CD14-positive monocyte (primary cell): ENCODE measurements around the gene ZFYVE28. TPM values are rescaled to one million over a fixed set of nuclear protein-coding genes. Genes with fewer than 3 reads are reported as not detected.

Experiments
- DNase-seq, 3 donors: peaks; one replicate each; pipeline ENCODE4 v3.0.0-alpha.2; 2011 to 2022
- H2AFZ ChIP-seq: 2 replicates; pipeline ENCODE4 v1.6.0; 2012; ENCODE audit warnings: mild to moderate bottlenecking, low read depth, low read length, inconsistent platforms; ENCODE audit not compliant: insufficient read depth, poor library complexity, severe bottlenecking
- H3K27ac ChIP-seq, 2 donors: 1 replicate in 1 of 2; 2 replicates in 1 of 2; pipeline ENCODE4 v1.5.1; 2012 to 2013; ENCODE audit warnings: low read length in 2 of 2, control low read depth in 1 of 2, inconsistent platforms in 1 of 2, low read depth in 1 of 2, mild to moderate bottlenecking in 1 of 2
- H3K27me3 ChIP-seq, 2 donors: one replicate each; pipeline versions ENCODE4 v1.6.0 to v1.6.1; 2011 to 2013; ENCODE audit warnings: low read length in 2 of 2; ENCODE audit not compliant: control insufficient read depth in 2 of 2, insufficient read depth in 2 of 2
- H3K36me3 ChIP-seq, 2 donors: replicated peaks in 1 of 2; 1 replicate in 1 of 2; 2 replicates in 1 of 2; pipeline versions ENCODE4 v1.5.1 to v1.6.1; 2012 to 2013; ENCODE audit warnings: low read length in 2 of 2, control low read depth in 1 of 2, inconsistent platforms in 1 of 2, mild to moderate bottlenecking in 1 of 2; ENCODE audit not compliant: insufficient read depth in 2 of 2, control insufficient read depth in 1 of 2
- H3K4me1 ChIP-seq, 2 donors: 1 replicate in 1 of 2; 2 replicates in 1 of 2; pipeline versions ENCODE4 v1.5.1 to v1.6.1; 2012 to 2013; ENCODE audit warnings: low read length in 2 of 2, control low read depth in 1 of 2, inconsistent platforms in 1 of 2, mild to moderate bottlenecking in 1 of 2, moderate library complexity in 1 of 2; ENCODE audit not compliant: insufficient read depth in 2 of 2, control insufficient read depth in 1 of 2
- H3K4me2 ChIP-seq: replicated peaks from 2 replicates; pipeline ENCODE3; 2012; ENCODE audit warnings: low read length, moderate library complexity, mild to moderate bottlenecking; ENCODE audit not compliant: poor library complexity, severe bottlenecking; ENCODE audit errors: extremely low read depth
- H3K4me3 ChIP-seq, 3 experiments: fragments of 200-600 bp in 1 of 3; sonication (generic) in 1 of 3; replicated peaks in 1 of 3; 1 replicate in 2 of 3; 2 replicates in 1 of 3; pipeline ENCODE4 v1.5.1; 2011 to 2013; ENCODE audit warnings: low read length in 3 of 3, mild to moderate bottlenecking in 3 of 3, control low read depth in 2 of 3, low read depth in 2 of 3, inconsistent platforms in 1 of 3, moderate library complexity in 1 of 3
- H3K79me2 ChIP-seq: 2 replicates; pipeline ENCODE4 v1.6.0; 2012; ENCODE audit warnings: mild to moderate bottlenecking, control low read depth, inconsistent platforms, low read length, moderate library complexity; ENCODE audit not compliant: insufficient read depth
- H3K9ac ChIP-seq: 2 replicates; pipeline ENCODE4 v1.6.0; 2017; ENCODE audit warnings: low read length, mild to moderate bottlenecking; ENCODE audit not compliant: insufficient read depth, poor library complexity, severe bottlenecking
- H3K9me3 ChIP-seq, 2 donors: replicated peaks in 1 of 2; 1 replicate in 1 of 2; 2 replicates in 1 of 2; pipeline versions ENCODE4 v1.5.1 to v1.6.1; 2012 to 2013; ENCODE audit warnings: low read length in 2 of 2, control low read depth in 1 of 2; ENCODE audit not compliant: control insufficient read depth in 1 of 2, insufficient read depth in 1 of 2
- H4K20me1 ChIP-seq: 2 replicates; pipeline ENCODE4 v1.6.0; 2012; ENCODE audit warnings: mild to moderate bottlenecking, low read length, control low read depth, moderate library complexity; ENCODE audit not compliant: insufficient read depth
- H3K27ac Mint-ChIP-seq, 7 donors: one replicate each; pipeline ENCODE4 v1.8.0; 2020; ENCODE audit warnings: mild to moderate bottlenecking in 7 of 7, mixed read lengths in 7 of 7, moderate library complexity in 6 of 7, inconsistent platforms in 2 of 7
- H3K27me3 Mint-ChIP-seq, 3 donors: one replicate each; pipeline ENCODE4 v1.8.0; 2021 to 2022; ENCODE audit warnings: low read depth in 3 of 3, mild to moderate bottlenecking in 3 of 3, mixed read lengths in 3 of 3, moderate library complexity in 3 of 3, inconsistent platforms in 1 of 3
- H3K36me3 Mint-ChIP-seq, 2 donors: one replicate each; pipeline ENCODE4 v1.8.0; 2020; ENCODE audit warnings: mixed read lengths in 2 of 2, inconsistent platforms in 1 of 2, mild to moderate bottlenecking in 1 of 2
- H3K4me1 Mint-ChIP-seq: one replicate; pipeline ENCODE4 v1.8.0; 2020; ENCODE audit warnings: mild to moderate bottlenecking, mixed read lengths
- H3K4me3 Mint-ChIP-seq, 2 donors: one replicate each; pipeline ENCODE4 v1.8.0; 2020; ENCODE audit warnings: mild to moderate bottlenecking in 2 of 2, mixed read lengths in 2 of 2, moderate library complexity in 1 of 2
- H3K9me3 Mint-ChIP-seq, 7 donors: one replicate each; pipeline ENCODE4 v1.8.0; 2020 to 2022; ENCODE audit warnings: mixed read lengths in 7 of 7, mild to moderate bottlenecking in 6 of 7, moderate library complexity in 6 of 7, inconsistent platforms in 2 of 7
- WGBS: methylation state at CpG from one replicate; pipeline ENCODE4 v1.1.5; 2013; ENCODE audit warnings: missing lambda C conversion rate; ENCODE audit not compliant: insufficient coverage; 5-methylcytosine and 5-hydroxymethylcytosine counted together
- intact Hi-C, 2 donors: fragments of 100-400 bp; cut with micrococcal nuclease; formaldehyde crosslinking; loops; one replicate each; pipeline versions ENCODE4 v1.15.0 to v1.15.1; 2023
- polyA plus RNA-seq, 3 donors: library from polyadenylated mRNA; depleted of rRNA in 1 of 3; unstranded in 2 of 3; stranded (reverse) in 1 of 3; fragments of 300-500 nt in 2 of 3; fragments of >200 nt in 1 of 3; fragmentation: Illumina TruSeq in 2 of 3; gene quantifications; 1 replicate in 2 of 3; 2 replicates in 1 of 3; pipeline ENCODE4 v1.2.3, GENCODE V29; 2012 to 2021
- TF ChIP-seq, protein P1 (sequence below): fragments of 200-600 bp; IDR thresholded peaks from one replicate; pipeline ENCODE4 v1.8.0; 2022; ENCODE audit warnings: antibody characterized with exemption, mild to moderate bottlenecking

ZFYVE28 gene
- polyA plus RNA-seq, 3 donors = 1.0 to 4.4 (median 1.1) TPM

DNA sequence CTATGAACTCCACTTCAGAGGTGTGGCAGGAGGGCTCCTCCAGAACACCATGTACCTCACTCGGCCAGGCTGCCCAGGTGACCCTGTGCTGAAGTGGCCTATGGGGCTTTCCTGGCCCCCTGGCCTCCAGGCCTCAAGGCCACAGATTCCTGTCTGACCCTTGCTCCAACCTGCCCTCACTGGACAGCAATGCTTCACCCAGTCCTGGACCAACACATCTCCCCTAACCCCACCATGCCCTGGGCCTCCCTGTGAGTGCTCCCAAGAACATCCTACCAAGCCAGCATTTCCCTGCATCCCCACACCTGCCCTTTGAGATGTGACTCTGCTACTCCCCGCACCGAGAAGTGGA, 10.5 kb downstream of the ZFYVE28 start:
- no peak overlapping the region for H3K4me3 ChIP-seq
- no peak overlapping the region for H3K4me3 Mint-ChIP-seq
- no peak for DNase-seq
- H3K36me3 ChIP-seq = no peaks in the 10 kb centered on the region
- H3K9me3 Mint-ChIP-seq = peaks cover 0 to 4% (median 0%) of the 10 kb centered on the region in 7 donors
- no peak overlapping the region for H3K9ac ChIP-seq
- intact Hi-C loops = no loop called here
- peaks cover 0 to under 1% of the 10 kb centered on the region in 2 donors for H3K27me3 ChIP-seq
- H2AFZ ChIP-seq = no peak overlapping the region
- H3K27ac ChIP-seq = no peak overlapping the region
- H3K4me1 Mint-ChIP-seq = peaks cover 27% of the 10 kb centered on the region
- H3K4me2 ChIP-seq = no peak overlapping the region
- peak overlapping the region in 2 of 7 donors; percentile 6 to 34 for H3K27ac Mint-ChIP-seq
- H3K79me2 ChIP-seq = no peaks in the 10 kb centered on the region
- peaks cover 5% of the 10 kb centered on the region for H4K20me1 ChIP-seq
- H3K36me3 Mint-ChIP-seq = no peaks in the 10 kb centered on the region
- no peaks in the 10 kb centered on the region for H3K9me3 ChIP-seq
- 100% methylated on average over 1 of the region's 3 CpGs for WGBS
- TF ChIP-seq, protein P1, sequence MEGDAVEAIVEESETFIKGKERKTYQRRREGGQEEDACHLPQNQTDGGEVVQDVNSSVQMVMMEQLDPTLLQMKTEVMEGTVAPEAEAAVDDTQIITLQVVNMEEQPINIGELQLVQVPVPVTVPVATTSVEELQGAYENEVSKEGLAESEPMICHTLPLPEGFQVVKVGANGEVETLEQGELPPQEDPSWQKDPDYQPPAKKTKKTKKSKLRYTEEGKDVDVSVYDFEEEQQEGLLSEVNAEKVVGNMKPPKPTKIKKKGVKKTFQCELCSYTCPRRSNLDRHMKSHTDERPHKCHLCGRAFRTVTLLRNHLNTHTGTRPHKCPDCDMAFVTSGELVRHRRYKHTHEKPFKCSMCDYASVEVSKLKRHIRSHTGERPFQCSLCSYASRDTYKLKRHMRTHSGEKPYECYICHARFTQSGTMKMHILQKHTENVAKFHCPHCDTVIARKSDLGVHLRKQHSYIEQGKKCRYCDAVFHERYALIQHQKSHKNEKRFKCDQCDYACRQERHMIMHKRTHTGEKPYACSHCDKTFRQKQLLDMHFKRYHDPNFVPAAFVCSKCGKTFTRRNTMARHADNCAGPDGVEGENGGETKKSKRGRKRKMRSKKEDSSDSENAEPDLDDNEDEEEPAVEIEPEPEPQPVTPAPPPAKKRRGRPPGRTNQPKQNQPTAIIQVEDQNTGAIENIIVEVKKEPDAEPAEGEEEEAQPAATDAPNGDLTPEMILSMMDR = no peak
- H3K27me3 Mint-ChIP-seq = peaks cover 7 to 8% (median 8%) of the 10 kb centered on the region in 3 donors
- peaks cover 19 to 22% of the 10 kb centered on the region in 2 donors for H3K4me1 ChIP-seq

DNA sequence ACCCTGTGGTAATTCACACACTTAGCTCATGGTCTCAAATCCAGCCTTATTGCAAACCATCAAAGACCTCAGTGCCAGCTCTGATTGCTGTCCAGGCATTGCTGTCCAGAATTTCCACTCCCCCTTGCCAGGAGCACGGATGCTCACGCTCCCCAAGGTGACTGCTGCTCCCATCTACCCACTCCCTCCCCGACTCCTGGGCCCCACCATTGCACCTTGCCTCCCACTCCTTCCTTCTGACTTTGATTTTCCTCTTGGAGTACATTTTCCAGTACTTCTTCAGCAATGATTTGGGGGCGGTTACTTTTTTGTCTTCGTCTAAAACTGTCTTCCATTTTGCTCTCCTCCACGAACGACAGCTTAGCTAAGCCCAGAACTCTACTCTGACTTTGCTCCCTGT, 11.5 kb downstream of the ZFYVE28 start:
- H3K9me3 ChIP-seq = no peaks in the 10 kb centered on the region
- peaks cover 0 to 11% of the 10 kb centered on the region in 2 donors for H3K27me3 ChIP-seq
- H3K36me3 ChIP-seq = no peaks in the 10 kb centered on the region
- Mint-ChIP-seq H3K36me3 (no peaks in the 10 kb centered on the region), H3K9me3 (peaks cover 0 to 4% (median 0%) of the 10 kb centered on the region in 7 donors), H3K4me1 (peaks cover 27% of the 10 kb centered on the region), H3K4me3 (no peak overlapping the region), H3K27me3 (peaks cover 15 to 18% (median 17%) of the 10 kb centered on the region in 3 donors), H3K27ac (peak overlapping the region in 1 of 7 donors; percentile 28)
- H2AFZ ChIP-seq = no peak overlapping the region
- H4K20me1 ChIP-seq = peaks cover 9% of the 10 kb centered on the region
- TF ChIP-seq, protein P1 = no peak
- H3K27ac ChIP-seq = no peak overlapping the region
- WGBS = 88% methylated on average over 7 of the region's 7 CpGs
- intact Hi-C loops = no loop called here
- peaks cover 8 to 22% of the 10 kb centered on the region in 2 donors for H3K4me1 ChIP-seq
- no peak for DNase-seq
- H3K9ac ChIP-seq = no peak overlapping the region
- H3K4me2 ChIP-seq = no peak overlapping the region
- H3K4me3 ChIP-seq = no peak overlapping the region
- no peaks in the 10 kb centered on the region for H3K79me2 ChIP-seq
